ENCODE measurements around the gene EPHA1. TPM values are rescaled to one million over a fixed set of nuclear protein-coding genes. Genes with fewer than 3 reads are reported as not detected.

EPHA1 gene
- total and polyA plus RNA-seq, 8 donors: 4.7 to 31.9 (median 10.0) TPM

- intact Hi-C loops (cut with DNase I; ENCODE audit: low total_unique reads): no loop called here
- peaks cover 27 to 75% (median 49%) of the 10 kb centered on the region in 4 donors for H3K4me1 ChIP-seq
- TF ChIP-seq EP300 (IDR thresholded peaks at IDR 0.05) (no peak), POLR2AphosphoS5 (IDR thresholded peaks at IDR 0.05) (peak; percentile 77 to 95 (median 92)), CTCF (IDR thresholded peaks at IDR 0.05) (no peak), POLR2A (IDR thresholded peaks at IDR 0.05) (peak in 2 of 4 donors; percentile 58 to 70)
- peaks cover 0 to 21% (median 0%) of the 10 kb centered on the region in 4 donors for H3K36me3 ChIP-seq
- no peaks in the 10 kb centered on the region for H3K27me3 ChIP-seq
- H3K4me3 ChIP-seq: peak within 1 kb of the TSS; percentile 78 to 100 (median 96)
- DNase-seq: peak; percentile 93 to 98
- H3K27ac ChIP-seq: peak within 1 kb of the TSS; percentile 97 to 100 (median 99)
- 0 to 1% (median 0%) methylated on average over 6 to 70 of the region's 72 CpGs for WGBS, 5 donors
- no peaks in the 10 kb centered on the region for H3K9me3 ChIP-seq
Measured at GRCh38 chr7:143380646-143381426, 27.8 kb downstream of the EPHA1 start, which contains the start of gene ZYX. Gene ZYX (plus strand): TSS chr7:143381345. CDS start chr7:143381572, 227 bp downstream.

DNA sequence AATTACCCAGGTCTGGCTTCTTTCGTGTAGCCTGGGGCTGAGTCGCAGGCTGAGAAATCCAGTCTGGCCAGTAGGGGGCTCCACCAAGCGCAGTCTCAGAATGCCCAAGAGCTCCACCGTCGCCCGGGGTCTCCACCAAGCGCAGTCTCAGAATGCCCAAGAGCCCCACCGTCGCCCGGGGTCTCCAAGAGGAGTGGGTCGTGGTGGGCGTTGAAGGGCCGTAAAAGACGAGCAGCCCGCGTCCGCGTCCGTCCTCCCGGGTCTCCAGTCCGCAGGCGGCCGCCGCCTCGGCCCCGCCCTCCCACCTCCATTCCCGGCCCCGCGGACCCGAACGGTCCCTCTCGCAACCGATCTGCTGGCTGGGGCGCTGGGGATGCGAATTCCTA is 28.4 kb downstream of the EPHA1 start:
- DNase-seq: peak; percentile 87 to 96
- peaks cover 27 to 71% (median 49%) of the 10 kb centered on the region in 4 donors for H3K4me1 ChIP-seq
- WGBS, 5 donors: 0 to 1% (median 1%) methylated on average over 10 to 35 of the region's 35 CpGs
- peaks cover 0 to 21% (median 0%) of the 10 kb centered on the region in 4 donors for H3K36me3 ChIP-seq
- no peaks in the 10 kb centered on the region for H3K27me3 ChIP-seq
- H3K9me3 ChIP-seq: no peaks in the 10 kb centered on the region
- H3K4me3 ChIP-seq: peak overlapping the region; percentile 78 to 100 (median 96)
- peak in 6 of 7 experiments; percentile 55 to 95 (median 88) for TF ChIP-seq CTCF (IDR thresholded peaks at IDR 0.05)
- no peak for TF ChIP-seq POLR2AphosphoS5 (IDR thresholded peaks at IDR 0.05)
- no peak for TF ChIP-seq EP300 (IDR thresholded peaks at IDR 0.05)
- intact Hi-C loops (cut with DNase I; ENCODE audit: low total_unique reads): no loop called here
- peak overlapping the region; percentile 97 to 100 (median 99) for H3K27ac ChIP-seq

DNA sequence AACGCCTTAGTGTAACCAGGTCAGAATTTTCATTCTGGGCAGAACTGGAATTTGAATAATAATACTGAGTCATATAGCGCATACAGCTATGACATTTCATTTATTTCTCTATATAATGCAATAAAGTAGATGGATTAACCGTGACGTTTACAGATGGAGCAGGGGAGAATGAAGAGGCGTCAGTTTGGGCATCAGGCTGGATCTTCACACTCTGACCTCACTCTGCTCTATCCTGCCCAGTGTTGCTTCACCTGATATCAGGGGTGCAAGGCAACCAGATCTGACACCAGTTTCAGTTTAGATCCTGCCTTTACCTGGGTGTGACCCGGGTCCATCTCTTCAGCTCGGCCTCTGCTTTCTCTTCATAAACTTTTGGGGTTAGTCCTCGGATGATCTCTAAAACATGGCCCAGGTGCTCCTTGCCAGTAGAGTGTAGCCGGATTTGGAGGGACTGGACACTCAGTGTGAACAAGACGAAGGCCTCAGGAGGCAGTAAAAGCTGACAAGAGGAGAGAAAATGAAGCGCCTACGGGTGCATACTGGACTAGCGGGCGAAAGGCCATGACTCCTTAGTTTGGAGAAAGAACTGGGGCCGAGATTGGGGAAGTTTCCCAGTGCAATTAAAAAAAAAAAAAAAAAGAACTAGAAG is 28.9 kb downstream of the EPHA1 start:
- WGBS, 5 donors: 22 to 33% (median 33%) methylated on average over 15 of the region's 15 CpGs
- peaks cover 22 to 71% (median 46%) of the 10 kb centered on the region in 4 donors for H3K4me1 ChIP-seq
- intact Hi-C loops (cut with DNase I; ENCODE audit: low total_unique reads): loop anchor here (5.0 kb wide), 1 partner anchor 33 kb away; no protein-coding TSS in a partner anchor

More for the DNA sequence above, 28.9 kb downstream of the EPHA1 start:
- TF ChIP-seq CTCF (IDR thresholded peaks at IDR 0.05) (no peak), POLR2A (IDR thresholded peaks at IDR 0.05) (no peak), EP300 (IDR thresholded peaks at IDR 0.05) (no peak), POLR2AphosphoS5 (IDR thresholded peaks at IDR 0.05) (no peak)
- no peak for DNase-seq
- H3K4me3 ChIP-seq: peak overlapping the region; percentile 78 to 100 (median 96)
- no peaks in the 10 kb centered on the region for H3K9me3 ChIP-seq
- H3K36me3 ChIP-seq: peaks cover 0 to 21% (median 0%) of the 10 kb centered on the region in 4 donors
- H3K27ac ChIP-seq: peak overlapping the region; percentile 37 to 100 (median 99)
- H3K27me3 ChIP-seq: no peaks in the 10 kb centered on the region
